Peyer's patch (tissue), 4 donors: ENCODE results near the gene MBNL2.

Experiments
- POLR2A ChIP-seq, 2 donors: fragments of 450-650 bp; IDR thresholded peaks; one replicate each; pipeline ENCODE4 v1.5.1; 2017; ENCODE audit warnings: antibody characterized with exemption in 2 of 2, mild to moderate bottlenecking in 2 of 2, moderate library complexity in 2 of 2
- TF ChIP-seq, protein P1 (sequence below), 6 experiments: fragments of 450-650 bp in 4 of 6; fragments of 200-600 bp in 2 of 6; sonication (generic) in 1 of 6; IDR thresholded peaks; one replicate each; pipeline ENCODE4 v1.5.1; 2017 to 2019; ENCODE audit warnings: antibody characterized with exemption in 6 of 6, mild to moderate bottlenecking in 3 of 6, moderate library complexity in 1 of 6

DNA sequence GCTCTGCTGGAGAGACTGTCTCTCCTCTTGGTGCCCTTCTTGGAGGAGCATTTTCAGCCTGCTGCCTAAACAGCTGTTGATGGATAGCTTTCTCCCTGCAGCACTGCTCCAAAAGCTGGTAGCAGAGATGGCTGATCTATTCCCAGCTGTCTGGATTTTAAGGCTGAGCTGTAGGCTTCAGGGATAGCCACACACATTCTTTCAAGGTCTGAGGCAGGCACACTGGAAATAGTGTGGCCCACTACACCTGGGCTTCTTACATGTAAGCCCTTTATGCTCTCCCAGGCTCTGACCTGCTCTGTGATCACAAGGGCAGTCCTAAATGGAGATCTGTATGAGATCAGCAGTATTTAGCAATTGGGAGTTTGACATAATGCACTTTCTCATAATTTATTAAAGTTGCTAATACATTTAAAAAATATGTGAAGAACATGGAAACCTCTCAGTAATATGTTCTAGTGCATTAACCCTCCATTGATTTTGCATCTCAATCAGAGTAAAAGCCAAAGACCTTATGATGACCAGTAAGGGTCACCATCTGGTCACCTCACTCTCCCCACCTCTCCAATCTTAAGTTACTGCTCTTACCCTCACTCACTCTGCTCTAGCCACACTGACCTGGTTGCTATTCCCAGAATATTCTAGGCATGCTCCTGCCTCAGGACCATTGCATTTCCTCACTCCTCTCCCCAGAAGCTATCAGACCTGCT is 91.6 kb downstream of the MBNL2 start:
- TF ChIP-seq, protein P1, sequence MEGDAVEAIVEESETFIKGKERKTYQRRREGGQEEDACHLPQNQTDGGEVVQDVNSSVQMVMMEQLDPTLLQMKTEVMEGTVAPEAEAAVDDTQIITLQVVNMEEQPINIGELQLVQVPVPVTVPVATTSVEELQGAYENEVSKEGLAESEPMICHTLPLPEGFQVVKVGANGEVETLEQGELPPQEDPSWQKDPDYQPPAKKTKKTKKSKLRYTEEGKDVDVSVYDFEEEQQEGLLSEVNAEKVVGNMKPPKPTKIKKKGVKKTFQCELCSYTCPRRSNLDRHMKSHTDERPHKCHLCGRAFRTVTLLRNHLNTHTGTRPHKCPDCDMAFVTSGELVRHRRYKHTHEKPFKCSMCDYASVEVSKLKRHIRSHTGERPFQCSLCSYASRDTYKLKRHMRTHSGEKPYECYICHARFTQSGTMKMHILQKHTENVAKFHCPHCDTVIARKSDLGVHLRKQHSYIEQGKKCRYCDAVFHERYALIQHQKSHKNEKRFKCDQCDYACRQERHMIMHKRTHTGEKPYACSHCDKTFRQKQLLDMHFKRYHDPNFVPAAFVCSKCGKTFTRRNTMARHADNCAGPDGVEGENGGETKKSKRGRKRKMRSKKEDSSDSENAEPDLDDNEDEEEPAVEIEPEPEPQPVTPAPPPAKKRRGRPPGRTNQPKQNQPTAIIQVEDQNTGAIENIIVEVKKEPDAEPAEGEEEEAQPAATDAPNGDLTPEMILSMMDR (IDR thresholded peaks at IDR 0.05), result no peak
- TF ChIP-seq POLR2A (IDR thresholded peaks at IDR 0.05), result no peak
